SK-N-SH (cell line): Measurements from ENCODE around the gene NUP205. TPM values are rescaled to one million over a fixed set of nuclear protein-coding genes. Genes with fewer than 3 reads are reported as not detected.

Experiments used
- CHD2 ChIP-seq: fragments of 150-350 bp; IDR thresholded peaks from 2 replicates; pipeline ENCODE4 v1.6.1; 2018; ENCODE audit warnings: low read length; ENCODE audit not compliant: partially characterized antibody
- CTCF ChIP-seq: fragments of 200-600 bp; sonication (generic); IDR thresholded peaks from 2 replicates; pipeline ENCODE4 v1.6.1; 2017; ENCODE audit warnings: antibody characterized with exemption, mild to moderate bottlenecking, moderate library complexity
- ELF1 ChIP-seq: IDR thresholded peaks from 2 replicates; pipeline ENCODE4 v1.4.0; 2012
- EP300 ChIP-seq, 2 experiments: IDR thresholded peaks; 2 replicates each; pipeline versions ENCODE4 v1.4.0 to v1.6.1; 2012; ENCODE audit warnings: borderline replicate concordance in 1 of 2, low read depth in 1 of 2, low read length in 1 of 2
- EZH2phosphoT487 ChIP-seq: fragments of 200-600 bp; sonication (generic); IDR thresholded peaks from 2 replicates; pipeline ENCODE4 v1.6.1; 2017; ENCODE audit warnings: low read depth, mixed run types, mild to moderate bottlenecking, antibody characterized with exemption, moderate library complexity, borderline replicate concordance
- FOXM1 ChIP-seq: IDR thresholded peaks from 2 replicates; pipeline ENCODE4 v1.4.0; 2012; ENCODE audit warnings: low read depth, mild to moderate bottlenecking
- GABPA ChIP-seq: IDR thresholded peaks from 2 replicates; pipeline ENCODE4 v1.4.0; 2012; ENCODE audit warnings: low read depth, mild to moderate bottlenecking
- GATA2 ChIP-seq: sonication (generic); formaldehyde crosslinking; IDR thresholded peaks from 2 replicates; pipeline ENCODE4 v1.5.0; 2020; ENCODE audit warnings: mild to moderate bottlenecking, missing genetic modification reagents
- IRF3 ChIP-seq: fragments of 150-350 bp; IDR thresholded peaks from 2 replicates; pipeline ENCODE4 v1.6.1; 2016; ENCODE audit warnings: mild to moderate bottlenecking, low read depth, low read length
- JUND ChIP-seq: IDR thresholded peaks from 2 replicates; pipeline ENCODE4 v1.4.0; 2012
- MEF2A ChIP-seq: IDR thresholded peaks from 2 replicates; pipeline ENCODE4 v1.4.0; 2012; ENCODE audit warnings: low read depth, borderline replicate concordance
- MXI1 ChIP-seq: IDR thresholded peaks from 2 replicates; pipeline ENCODE4 v1.6.1; 2012; ENCODE audit warnings: mild to moderate bottlenecking, low read depth, low read length, improper control_type of control experiment
- NFIC ChIP-seq: IDR thresholded peaks from 2 replicates; pipeline ENCODE4 v1.4.0; 2012; ENCODE audit warnings: borderline replicate concordance
- NRF1 ChIP-seq: IDR thresholded peaks from 2 replicates; pipeline ENCODE4 v1.6.1; 2012; ENCODE audit warnings: low read depth, mild to moderate bottlenecking, low read length
- PBX3 ChIP-seq: IDR thresholded peaks from 2 replicates; pipeline ENCODE4; 2012
- POLR2AphosphoS5 ChIP-seq: IDR thresholded peaks from 2 replicates; pipeline ENCODE4 v1.6.1; 2012; ENCODE audit warnings: low read depth, low read length
- RAD21 ChIP-seq: IDR thresholded peaks from 2 replicates; pipeline ENCODE4 v1.6.1; 2012; ENCODE audit warnings: mild to moderate bottlenecking, low read length
- RCOR1 ChIP-seq: fragments of 150-350 bp; IDR thresholded peaks from 2 replicates; pipeline ENCODE4 v1.6.1; 2017; ENCODE audit warnings: antibody characterized with exemption, low read length
- RFX5 ChIP-seq: IDR thresholded peaks from 2 replicates; pipeline ENCODE4 v1.6.1; 2012; ENCODE audit warnings: mild to moderate bottlenecking, improper control_type of control experiment, low read length
- SIN3A ChIP-seq: IDR thresholded peaks from 2 replicates; pipeline ENCODE4 v1.6.1; 2012; ENCODE audit warnings: low read depth, mild to moderate bottlenecking, low read length, moderate library complexity, borderline replicate concordance
- SMC3 ChIP-seq: IDR thresholded peaks from 2 replicates; pipeline ENCODE4 v1.6.1; 2012; ENCODE audit warnings: low read depth, low read length, improper control_type of control experiment
- TAF1 ChIP-seq: IDR thresholded peaks from 2 replicates; pipeline ENCODE4 v1.6.1; 2012; ENCODE audit warnings: low read depth, mild to moderate bottlenecking, low read length, moderate library complexity, borderline replicate concordance
- TCF12 ChIP-seq: IDR thresholded peaks from 2 replicates; pipeline ENCODE4 v1.4.0; 2012
- TEAD4 ChIP-seq: IDR thresholded peaks from 2 replicates; pipeline ENCODE4 v1.4.0; 2012; ENCODE audit warnings: mild to moderate bottlenecking, borderline replicate concordance; ENCODE audit not compliant: insufficient read depth
- USF2 ChIP-seq: fragments of 150-350 bp; IDR thresholded peaks from 2 replicates; pipeline ENCODE4 v1.6.1; 2017; ENCODE audit warnings: antibody characterized with exemption, low read length, low read depth, borderline replicate concordance
- ZBTB33 ChIP-seq: IDR thresholded peaks from 2 replicates; pipeline ENCODE4 v1.4.0; 2012; ENCODE audit warnings: low read depth, borderline replicate concordance
- polyA plus RNA-seq, 3 experiments: library from polyadenylated mRNA; depleted of rRNA; stranded (reverse); fragments of >200 nt; gene quantifications; 2 replicates each; pipeline ENCODE4 v1.2.3, GENCODE V29; 2012

NUP205 gene
- polyA plus RNA-seq, 1 of the 3 experiments (the other 2 are of a cell fraction), result 48.2 TPM

- no peak for TF ChIP-seq GATA2 (CRISPR knock-in tag)
- TF ChIP-seq RAD21, result peak; percentile 62
- TF ChIP-seq RFX5, result 0 out of 2 replicates have a peak, but pooled peaks have one; percentile 3
- no peak for TF ChIP-seq CTCF
- 0 out of 2 replicates have a peak, but pooled peaks have one; percentile 8 for TF ChIP-seq PBX3
- no peak; the same call in 1 of the 2 replicates for TF ChIP-seq TCF12
- TF ChIP-seq RCOR1, result peak; percentile 72; the same call in 1 of the 2 replicates
- peak; percentile 98 for TF ChIP-seq TAF1
- TF ChIP-seq NFIC, result peak; percentile 47; the same call in 1 of the 2 replicates
- peak; percentile 68; the same call in 1 of the 2 replicates for TF ChIP-seq SMC3
- TF ChIP-seq JUND, result no peak
- peak; percentile 97; the same call in 1 of the 2 replicates for TF ChIP-seq SIN3A
- TF ChIP-seq NRF1, result no peak
- TF ChIP-seq MEF2A, result no peak
- 0 out of 2 replicates have a peak, but pooled peaks have one; percentile 11 for TF ChIP-seq USF2
- peak; percentile 94 for TF ChIP-seq GABPA
- peak; percentile 71; the same call in 1 of the 2 replicates for TF ChIP-seq MXI1
- TF ChIP-seq FOXM1, result no peak
- peak; percentile 85 for TF ChIP-seq CHD2
- TF ChIP-seq IRF3, result no peak
- TF ChIP-seq EP300 (IDR thresholded peaks at IDR 0.05; ENCODE audit: borderline replicate concordance in 1 of 2, low read depth in 1 of 2, low read length in 1 of 2), result peak; percentile 20 to 40; a peak in 2 of 4 replicates
- TF ChIP-seq TEAD4, result no peak
- TF ChIP-seq EZH2phosphoT487, result no peak
- TF ChIP-seq POLR2AphosphoS5, result peak; percentile 98
- TF ChIP-seq ZBTB33, result 0 out of 2 replicates have a peak, but pooled peaks have one; percentile 44
- TF ChIP-seq ELF1, result peak; percentile 91
- TF ChIP-seq, all 33 proteins: peak for 22
Measured at GRCh38 chr7:135662373-135663114, 104.8 kb downstream of the NUP205 start, which contains the start of gene STMP1 (continued).
